GM19328 (cell line): Measurements from ENCODE around the gene GTF3C2.

Experiments used
- ATAC-seq: cut with Tn5 transposase; IDR thresholded peaks from one replicate; pipeline ENCODE4 v1.9.1; 2021; ENCODE audit warnings: mild to moderate bottlenecking, moderate library complexity; ENCODE audit not compliant: unreplicated experiment

Gene GTF3C2, protein sequence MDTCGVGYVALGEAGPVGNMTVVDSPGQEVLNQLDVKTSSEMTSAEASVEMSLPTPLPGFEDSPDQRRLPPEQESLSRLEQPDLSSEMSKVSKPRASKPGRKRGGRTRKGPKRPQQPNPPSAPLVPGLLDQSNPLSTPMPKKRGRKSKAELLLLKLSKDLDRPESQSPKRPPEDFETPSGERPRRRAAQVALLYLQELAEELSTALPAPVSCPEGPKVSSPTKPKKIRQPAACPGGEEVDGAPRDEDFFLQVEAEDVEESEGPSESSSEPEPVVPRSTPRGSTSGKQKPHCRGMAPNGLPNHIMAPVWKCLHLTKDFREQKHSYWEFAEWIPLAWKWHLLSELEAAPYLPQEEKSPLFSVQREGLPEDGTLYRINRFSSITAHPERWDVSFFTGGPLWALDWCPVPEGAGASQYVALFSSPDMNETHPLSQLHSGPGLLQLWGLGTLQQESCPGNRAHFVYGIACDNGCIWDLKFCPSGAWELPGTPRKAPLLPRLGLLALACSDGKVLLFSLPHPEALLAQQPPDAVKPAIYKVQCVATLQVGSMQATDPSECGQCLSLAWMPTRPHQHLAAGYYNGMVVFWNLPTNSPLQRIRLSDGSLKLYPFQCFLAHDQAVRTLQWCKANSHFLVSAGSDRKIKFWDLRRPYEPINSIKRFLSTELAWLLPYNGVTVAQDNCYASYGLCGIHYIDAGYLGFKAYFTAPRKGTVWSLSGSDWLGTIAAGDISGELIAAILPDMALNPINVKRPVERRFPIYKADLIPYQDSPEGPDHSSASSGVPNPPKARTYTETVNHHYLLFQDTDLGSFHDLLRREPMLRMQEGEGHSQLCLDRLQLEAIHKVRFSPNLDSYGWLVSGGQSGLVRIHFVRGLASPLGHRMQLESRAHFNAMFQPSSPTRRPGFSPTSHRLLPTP

GRCh38 chr2:27356382-27357181 is at the start of gene GTF3C2:
Gene GTF3C2 (minus strand): TSS chr2:27356764. CDS start chr2:27343554, 13,210 bp downstream.
- peak; percentile 80 for ATAC-seq

DNA sequence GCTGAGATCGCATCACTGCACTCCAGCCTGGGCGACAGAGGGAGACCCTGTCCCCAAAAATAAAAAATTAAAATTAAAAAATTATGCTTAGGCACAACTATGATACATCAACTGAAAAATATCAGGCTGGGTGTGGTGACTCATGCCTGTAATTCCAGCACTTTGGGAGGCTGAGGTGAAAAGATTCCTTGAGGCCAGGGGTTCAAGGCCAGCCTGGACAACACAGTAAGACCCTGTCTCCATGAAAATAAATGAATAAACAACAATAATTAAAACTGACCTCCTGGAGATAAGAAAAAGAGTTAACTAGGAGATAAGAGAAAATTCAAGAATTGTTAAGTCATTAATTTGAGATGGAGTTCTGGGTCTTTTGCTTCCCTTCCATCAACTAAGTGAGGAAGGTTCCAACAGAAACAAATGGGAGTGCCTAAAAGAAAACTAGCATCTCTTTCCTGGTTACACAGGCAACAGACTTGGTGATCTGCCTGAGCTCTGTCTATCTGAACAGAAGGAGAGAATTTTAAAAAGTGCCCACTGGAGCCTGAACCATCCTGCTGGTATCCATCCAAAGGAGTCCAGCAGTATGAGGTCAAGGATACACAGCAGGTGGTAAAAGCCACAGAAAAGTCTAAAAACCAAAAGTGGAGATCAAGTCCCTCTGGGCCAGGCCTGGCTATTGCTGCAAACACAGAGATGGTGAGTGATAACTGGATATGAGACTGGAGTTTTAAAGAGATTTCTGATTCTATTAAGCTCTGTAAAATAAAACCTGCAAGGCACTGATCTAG is 44.0 kb upstream of the GTF3C2 start:
- ATAC-seq, result no peak

DNA sequence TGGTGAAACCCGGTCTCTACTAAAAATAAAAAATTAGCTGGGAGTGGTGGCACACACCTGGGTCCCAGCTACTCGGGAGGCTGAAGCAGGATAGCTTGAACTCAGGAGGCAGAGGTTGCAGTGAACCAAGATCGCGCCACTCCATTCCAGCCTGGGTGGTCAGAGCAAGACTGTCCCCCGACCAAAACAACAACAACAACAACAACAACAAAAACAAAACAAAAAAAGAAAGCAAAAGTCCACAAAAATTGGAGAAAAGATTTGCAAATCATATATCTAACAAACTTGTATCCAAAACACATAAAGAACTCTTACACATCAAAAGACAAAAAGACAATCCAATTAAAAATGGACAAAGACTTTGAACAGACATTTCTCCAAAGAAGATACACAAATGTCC is 42.4 kb upstream of the GTF3C2 start:
- no peak for ATAC-seq

DNA sequence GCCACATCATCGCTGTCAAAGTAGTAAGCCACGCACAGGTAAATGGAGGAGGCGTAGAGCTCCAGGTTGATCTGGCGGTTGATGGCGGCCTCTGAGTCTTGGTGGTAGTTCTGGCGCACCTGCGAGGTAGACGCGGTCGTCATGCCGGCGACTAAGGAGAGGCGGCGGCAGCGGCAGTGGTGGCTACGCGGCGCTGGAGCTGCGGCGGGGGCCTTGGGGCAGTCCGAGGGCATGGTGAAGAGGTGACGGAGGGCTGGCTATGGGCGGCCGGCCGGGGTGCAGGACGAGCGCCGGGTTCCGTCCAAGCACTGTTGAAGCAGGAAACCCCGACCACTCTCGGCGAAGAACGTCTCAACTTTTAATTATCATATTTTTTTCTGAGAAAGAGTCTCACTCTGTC is 36.7 kb upstream of the GTF3C2 start:
- no peak for ATAC-seq

- ATAC-seq, result no peak
These were observed 34.5 kb upstream of the GTF3C2 start for GRCh38 chr2:27390822-27391679.

GRCh38 chr2:27381577-27382181 is 25.1 kb upstream of the GTF3C2 start:
- no peak for ATAC-seq

- ATAC-seq, result peak; percentile 92
These were observed 24.3 kb upstream of the GTF3C2 start, which contains the start of gene ZNF513 for GRCh38 chr2:27380626-27381545. Gene ZNF513 (minus strand): TSS chr2:27380734. CDS start chr2:27380526, 208 bp downstream.

GRCh38 chr2:27379836-27380625 is 23.5 kb upstream of the GTF3C2 start:
- ATAC-seq, result peak; percentile 41

DNA sequence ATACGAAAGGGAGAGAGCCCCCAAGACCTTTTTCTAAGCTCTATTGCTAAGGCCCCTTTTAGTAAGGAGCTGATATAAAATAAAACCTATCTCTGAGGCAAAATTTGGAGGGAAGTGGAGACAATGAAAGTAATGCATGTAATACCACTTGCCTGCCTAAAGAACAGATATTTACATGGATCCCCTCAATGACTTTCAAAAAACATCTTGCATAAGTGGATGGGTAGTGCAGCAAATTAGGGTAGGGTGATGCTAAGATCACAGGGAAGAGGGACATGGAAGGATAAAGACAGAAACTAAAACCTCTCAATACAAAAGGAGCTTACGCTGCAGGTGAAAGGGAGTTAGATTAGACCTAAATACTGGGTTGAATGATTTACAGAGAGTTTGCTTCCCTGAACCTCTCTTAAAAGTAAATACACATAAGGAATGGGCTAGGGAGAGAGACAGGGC is 22.8 kb upstream of the GTF3C2 start:
- no peak for ATAC-seq

DNA sequence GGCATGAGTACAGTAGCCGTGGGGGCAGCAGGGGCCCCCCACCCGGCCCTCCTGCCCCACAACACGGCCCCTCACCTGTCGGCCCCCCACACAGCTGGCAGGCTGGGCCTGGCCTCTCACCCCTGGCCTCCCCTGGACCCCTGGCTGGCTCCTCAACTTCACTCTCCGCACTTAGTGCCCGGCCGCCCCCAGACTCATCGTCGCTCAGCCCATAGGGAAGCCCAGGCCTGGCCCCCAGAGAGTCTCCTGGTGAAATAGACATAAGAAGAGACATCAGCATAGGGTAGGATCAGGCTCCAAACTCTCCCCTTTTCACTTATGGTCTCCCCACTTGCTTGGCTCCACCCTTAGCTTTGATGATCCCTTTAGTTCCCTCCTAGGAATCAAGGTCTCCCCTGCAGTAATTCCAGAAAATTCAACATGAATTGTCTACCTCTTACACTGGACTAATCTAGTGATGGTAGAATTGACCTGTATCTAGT is 22.3 kb upstream of the GTF3C2 start:
- no peak for ATAC-seq

- no peak for ATAC-seq
These were observed 21.7 kb upstream of the GTF3C2 start for GRCh38 chr2:27378096-27378808.

- ATAC-seq, result no peak
These were observed 21.1 kb upstream of the GTF3C2 start for GRCh38 chr2:27377618-27378095.

DNA sequence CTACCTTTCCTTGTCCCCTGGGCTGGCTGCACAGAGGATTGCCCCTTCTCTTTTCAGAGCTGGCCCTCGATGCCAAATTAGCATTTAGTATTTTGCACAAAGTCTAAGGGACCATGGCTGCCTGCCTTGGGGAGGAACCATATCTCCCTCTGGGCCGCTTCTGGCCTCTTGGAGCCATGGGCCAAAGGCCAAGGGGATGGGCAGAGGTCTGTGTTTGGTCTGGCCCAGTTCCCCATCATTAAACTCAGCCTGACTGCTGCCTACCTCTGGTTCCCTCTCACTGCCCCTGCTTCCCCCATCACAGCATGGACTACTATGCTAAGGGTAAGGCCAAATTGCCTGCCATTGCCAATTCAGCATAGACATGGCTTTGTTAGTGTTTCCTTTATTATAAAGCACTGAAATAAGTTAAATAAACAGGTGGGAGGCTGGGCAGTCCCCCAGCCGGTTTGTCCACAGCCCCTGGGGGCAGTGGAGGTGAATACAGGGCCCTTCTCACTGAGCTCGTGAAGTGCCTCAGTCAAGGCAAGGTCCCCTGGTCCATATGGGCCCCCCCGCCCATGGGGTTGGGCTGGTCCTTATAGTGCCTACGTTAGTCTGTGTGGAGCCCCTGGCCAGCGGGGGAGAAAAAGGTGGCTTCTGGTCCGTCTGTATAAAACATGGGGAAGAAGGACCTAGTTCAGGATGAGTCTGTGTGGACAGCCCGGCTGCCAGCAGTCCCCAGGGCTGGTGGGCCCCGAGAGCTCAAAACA is 20.5 kb upstream of the GTF3C2 start:
- ATAC-seq, result no peak

GRCh38 chr2:27376151-27376865 is 19.7 kb upstream of the GTF3C2 start:
- no peak for ATAC-seq
